ENCODE data around the gene PHACTR1. TPM values are rescaled to one million over a fixed set of nuclear protein-coding genes. Genes with fewer than 3 reads are reported as not detected.

The PHACTR1 gene
- total RNA-seq, 1 donor from 2014 or later, result 0.49 TPM

DNA sequence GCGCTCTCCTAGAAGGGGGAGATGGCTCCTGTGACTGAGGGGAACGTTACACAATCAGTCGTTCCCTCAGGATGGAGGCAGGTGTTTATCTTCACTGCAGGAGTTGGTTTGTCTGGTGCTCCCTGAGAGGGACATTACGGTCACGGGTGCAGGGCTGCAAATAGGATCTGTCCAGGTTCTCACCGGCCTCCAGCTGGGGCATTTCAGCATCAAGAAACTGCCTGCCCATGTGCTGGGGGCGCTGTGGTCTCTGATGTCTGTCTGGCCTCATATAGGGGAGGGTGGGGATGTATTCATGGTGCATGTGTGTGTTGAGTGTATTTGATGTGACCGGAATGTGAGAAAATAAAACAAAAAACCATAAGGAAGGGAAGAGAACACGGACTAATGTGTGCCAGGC lies 534.7 kb downstream of the PHACTR1 start:
- Histone ChIP-seq H3K4me1 (no peaks in the 10 kb centered on the region), H3K27ac (no peak overlapping the region), H3K36me3 (no peaks in the 10 kb centered on the region), H3K27me3 (no peaks in the 10 kb centered on the region), H3K4me3 (no peak overlapping the region), H3K9me3 (no peaks in the 10 kb centered on the region)
- intact Hi-C loops (cut with DNase I), result no loop called here
- no peak for DNase-seq (ENCODE audit: extremely low spot score in 2 of 2)
- TF ChIP-seq POLR2AphosphoS5 (IDR thresholded peaks at IDR 0.05; ENCODE audit: insufficient read depth in 1 of 2, low read depth in 1 of 2) (no peak), POLR2A (IDR thresholded peaks at IDR 0.05) (no peak)
- TF ChIP-seq, protein P1, sequence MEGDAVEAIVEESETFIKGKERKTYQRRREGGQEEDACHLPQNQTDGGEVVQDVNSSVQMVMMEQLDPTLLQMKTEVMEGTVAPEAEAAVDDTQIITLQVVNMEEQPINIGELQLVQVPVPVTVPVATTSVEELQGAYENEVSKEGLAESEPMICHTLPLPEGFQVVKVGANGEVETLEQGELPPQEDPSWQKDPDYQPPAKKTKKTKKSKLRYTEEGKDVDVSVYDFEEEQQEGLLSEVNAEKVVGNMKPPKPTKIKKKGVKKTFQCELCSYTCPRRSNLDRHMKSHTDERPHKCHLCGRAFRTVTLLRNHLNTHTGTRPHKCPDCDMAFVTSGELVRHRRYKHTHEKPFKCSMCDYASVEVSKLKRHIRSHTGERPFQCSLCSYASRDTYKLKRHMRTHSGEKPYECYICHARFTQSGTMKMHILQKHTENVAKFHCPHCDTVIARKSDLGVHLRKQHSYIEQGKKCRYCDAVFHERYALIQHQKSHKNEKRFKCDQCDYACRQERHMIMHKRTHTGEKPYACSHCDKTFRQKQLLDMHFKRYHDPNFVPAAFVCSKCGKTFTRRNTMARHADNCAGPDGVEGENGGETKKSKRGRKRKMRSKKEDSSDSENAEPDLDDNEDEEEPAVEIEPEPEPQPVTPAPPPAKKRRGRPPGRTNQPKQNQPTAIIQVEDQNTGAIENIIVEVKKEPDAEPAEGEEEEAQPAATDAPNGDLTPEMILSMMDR (IDR thresholded peaks at IDR 0.05), result no peak

DNA sequence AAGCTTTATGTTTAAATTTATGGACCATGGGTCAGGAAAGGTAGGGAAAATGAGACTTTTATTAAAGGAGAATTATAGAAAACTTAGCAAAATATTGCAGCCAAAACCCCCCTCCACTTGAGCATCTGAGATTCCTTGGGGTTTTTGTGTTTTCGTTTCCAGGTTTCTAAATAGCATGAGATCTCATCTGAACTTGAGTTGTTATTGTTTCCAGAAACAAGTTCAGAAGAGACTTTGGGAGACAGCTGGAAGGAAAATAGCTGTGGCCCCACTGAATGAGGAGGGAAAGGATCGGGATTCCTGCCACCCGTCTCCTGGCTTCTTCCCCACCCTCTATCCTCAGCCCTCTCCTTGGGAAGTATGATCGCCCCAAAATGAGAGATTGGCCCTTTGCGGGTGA lies 536.2 kb downstream of the PHACTR1 start:
- H3K4me1 ChIP-seq, result no peaks in the 10 kb centered on the region
- intact Hi-C loops (cut with DNase I), result no loop called here
- no peak overlapping the region for H3K4me3 ChIP-seq
- TF ChIP-seq, protein P1 (IDR thresholded peaks at IDR 0.05), result no peak
- TF ChIP-seq POLR2A (IDR thresholded peaks at IDR 0.05) (no peak), POLR2AphosphoS5 (IDR thresholded peaks at IDR 0.05; ENCODE audit: insufficient read depth in 1 of 2, low read depth in 1 of 2) (no peak)
- DNase-seq (ENCODE audit: extremely low spot score in 2 of 2), result no peak
- H3K27ac ChIP-seq, result no peak overlapping the region
- H3K36me3 ChIP-seq, result no peaks in the 10 kb centered on the region
- no peaks in the 10 kb centered on the region for H3K27me3 ChIP-seq
- no peaks in the 10 kb centered on the region for H3K9me3 ChIP-seq

DNA sequence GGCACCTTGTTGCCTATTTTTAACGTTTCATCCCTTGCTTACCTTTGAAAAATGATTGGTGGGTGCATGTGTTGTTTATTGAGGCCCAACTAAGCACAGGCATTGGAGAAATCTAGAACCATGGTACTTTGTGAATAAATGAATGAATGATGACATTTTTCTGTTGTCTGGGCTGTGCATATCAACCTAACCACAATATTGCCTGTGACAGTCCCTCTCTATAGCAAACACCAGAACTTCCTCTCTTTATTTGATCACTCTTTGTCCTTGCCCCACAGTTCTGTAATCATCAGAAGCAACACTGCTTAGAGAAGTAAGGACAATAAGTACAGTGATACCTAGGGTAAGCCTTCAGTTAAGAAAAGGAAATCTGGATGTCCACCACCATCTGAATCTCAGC lies 536.7 kb downstream of the PHACTR1 start:
- Histone ChIP-seq H3K4me1 (no peaks in the 10 kb centered on the region), H3K9me3 (no peaks in the 10 kb centered on the region), H3K36me3 (no peaks in the 10 kb centered on the region), H3K4me3 (no peak overlapping the region), H3K27ac (no peak overlapping the region), H3K27me3 (no peaks in the 10 kb centered on the region)
- intact Hi-C loops (cut with DNase I), result no loop called here
- TF ChIP-seq POLR2AphosphoS5 (IDR thresholded peaks at IDR 0.05; ENCODE audit: insufficient read depth in 1 of 2, low read depth in 1 of 2) (no peak), POLR2A (IDR thresholded peaks at IDR 0.05) (no peak)
- TF ChIP-seq, protein P1 (IDR thresholded peaks at IDR 0.05), result no peak
- no peak for DNase-seq (ENCODE audit: extremely low spot score in 2 of 2)

DNA sequence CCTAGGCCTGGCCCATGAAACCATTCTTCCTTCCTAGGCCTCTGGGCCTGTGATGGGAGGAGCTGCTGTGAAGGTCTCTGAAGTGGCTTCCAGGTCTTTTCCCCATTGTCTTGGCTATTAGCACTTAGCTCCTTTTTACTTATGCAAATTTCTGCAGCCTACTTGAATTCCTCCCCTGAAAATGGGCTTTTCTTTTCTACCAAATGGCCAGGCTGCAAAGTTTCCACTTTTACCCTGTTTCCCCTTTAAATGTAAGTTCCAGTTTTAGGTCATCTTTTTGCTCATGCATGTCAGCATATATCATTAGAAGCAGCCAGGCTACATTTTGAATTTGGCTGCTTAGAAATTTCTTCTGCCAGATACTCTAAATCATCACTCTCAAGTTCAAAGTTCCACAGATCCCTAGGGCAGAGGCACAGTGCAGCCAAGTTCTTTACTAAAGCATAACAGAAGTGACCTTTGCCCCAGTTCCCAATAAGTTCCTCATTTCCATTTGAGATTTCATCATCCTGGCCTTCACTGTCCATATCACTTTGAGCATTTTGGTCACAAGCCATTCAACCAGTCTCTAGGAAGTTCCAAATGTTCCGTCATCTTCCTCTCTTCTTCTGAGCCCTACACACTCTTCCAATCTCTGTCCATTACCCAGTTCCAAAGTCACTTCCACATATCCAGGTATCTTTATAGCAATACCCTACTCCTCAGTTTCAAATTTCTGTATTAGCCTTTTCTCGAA lies 539.9 kb downstream of the PHACTR1 start:
- intact Hi-C loops (cut with DNase I), result no loop called here
- no peaks in the 10 kb centered on the region for H3K36me3 ChIP-seq
- no peak overlapping the region for H3K27ac ChIP-seq
- H3K9me3 ChIP-seq, result no peaks in the 10 kb centered on the region
- H3K4me3 ChIP-seq, result no peak overlapping the region
- DNase-seq (ENCODE audit: extremely low spot score in 2 of 2), result no peak
- TF ChIP-seq, protein P1 (IDR thresholded peaks at IDR 0.05), result no peak
- no peak for TF ChIP-seq POLR2AphosphoS5 (IDR thresholded peaks at IDR 0.05; ENCODE audit: insufficient read depth in 1 of 2, low read depth in 1 of 2)
- no peak for TF ChIP-seq POLR2A (IDR thresholded peaks at IDR 0.05)
- no peaks in the 10 kb centered on the region for H3K4me1 ChIP-seq
- H3K27me3 ChIP-seq, result no peaks in the 10 kb centered on the region

DNA sequence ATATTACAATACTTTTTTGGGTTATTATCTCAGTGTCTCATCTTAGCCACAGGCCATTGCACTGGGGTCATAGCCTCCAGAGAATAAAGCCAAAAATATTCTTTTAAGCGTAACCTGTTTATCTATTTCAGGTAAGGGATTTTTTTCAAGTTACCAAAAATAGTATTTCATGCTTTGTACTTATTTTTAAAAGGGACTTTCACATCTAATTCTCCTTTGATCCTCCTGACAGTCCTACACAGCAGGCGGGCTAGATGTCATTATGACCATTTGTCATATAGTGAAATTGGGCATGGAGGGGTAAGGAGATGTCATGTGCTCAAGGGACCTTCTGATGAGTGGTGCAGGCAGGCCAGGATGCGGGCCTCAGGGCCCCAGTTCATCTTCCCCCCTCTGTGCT lies 542.8 kb downstream of the PHACTR1 start:
- no peak overlapping the region for H3K27ac ChIP-seq
- no peak overlapping the region for H3K4me3 ChIP-seq
- no peaks in the 10 kb centered on the region for H3K36me3 ChIP-seq
- no peaks in the 10 kb centered on the region for H3K4me1 ChIP-seq
- no peak for DNase-seq (ENCODE audit: extremely low spot score in 2 of 2)
- intact Hi-C loops (cut with DNase I), result no loop called here
- no peaks in the 10 kb centered on the region for H3K9me3 ChIP-seq
- no peaks in the 10 kb centered on the region for H3K27me3 ChIP-seq
- no peak for TF ChIP-seq POLR2A (IDR thresholded peaks at IDR 0.05)
